ENCODE results near the gene MARVELD1. TPM values are rescaled to one million over a fixed set of nuclear protein-coding genes. Genes with fewer than 3 reads are reported as not detected.
A peak's percentile ranks its signal among the peaks of the same experiment; 100 is the strongest.

Gene MARVELD1
- total and polyA plus RNA-seq, 2 of the 13 experiments (the other 11 are each of a cell fraction or from before 2014, with no cell fraction given): not detected

- TF ChIP-seq ZNF275 (CRISPR knock-in tag; IDR thresholded peaks at IDR 0.05; ENCODE audit: borderline replicate concordance) (no peak), HDAC2 (CRISPR knock-in tag; IDR thresholded peaks at IDR 0.05) (no peak), FOXM1 (CRISPR knock-in tag; IDR thresholded peaks at IDR 0.05) (no peak), CENPT (CRISPR knock-in tag; IDR thresholded peaks at IDR 0.05; ENCODE audit: low read depth) (no peak), FOSL2 (CRISPR knock-in tag; IDR thresholded peaks at IDR 0.05) (0 out of 2 replicates have a peak, but pooled peaks have one; percentile 12), HMG20B (CRISPR knock-in tag; conservative IDR thresholded peaks at IDR 0.05) (no peak), ATAD3A (CRISPR knock-in tag; IDR thresholded peaks at IDR 0.05) (no peak), TEAD3 (CRISPR knock-in tag; optimal IDR thresholded peaks at IDR 0.05; ENCODE audit: borderline replicate concordance) (peak; percentile 26), GLI4 (CRISPR knock-in tag; IDR thresholded peaks at IDR 0.05; ENCODE audit: borderline replicate concordance) (no peak), PITX1 (CRISPR knock-in tag; IDR thresholded peaks at IDR 0.05) (no peak), GLMP (CRISPR knock-in tag; IDR thresholded peaks at IDR 0.05; ENCODE audit: borderline replicate concordance) (no peak), ZNF614 (CRISPR knock-in tag; IDR thresholded peaks at IDR 0.05; ENCODE audit: borderline replicate concordance) (no peak), MAZ (IDR thresholded peaks at IDR 0.05; ENCODE audit: borderline replicate concordance, low read depth, low read length) (no peak), MAZ (CRISPR knock-in tag; IDR thresholded peaks at IDR 0.05; ENCODE audit: low read depth) (no peak), ZNF253 (CRISPR knock-in tag; IDR thresholded peaks at IDR 0.05; ENCODE audit: borderline replicate concordance) (no peak), SIX4 (CRISPR knock-in tag; IDR thresholded peaks at IDR 0.05) (no peak), ZNF569 (CRISPR knock-in tag; IDR thresholded peaks at IDR 0.05; ENCODE audit: borderline replicate concordance) (no peak), PHB2 (IDR thresholded peaks at IDR 0.05; ENCODE audit: partially characterized antibody) (no peak), SOX5 (CRISPR knock-in tag; IDR thresholded peaks at IDR 0.05; ENCODE audit: borderline replicate concordance) (0 out of 2 replicates have a peak, but pooled peaks have one; percentile 21), BHLHE40 (IDR thresholded peaks at IDR 0.05; ENCODE audit: low read length) (no peak), CCDC6 (CRISPR knock-in tag; IDR thresholded peaks at IDR 0.05) (no peak), ZNF883 (CRISPR knock-in tag; IDR thresholded peaks at IDR 0.05; ENCODE audit: not compliant biosample characterization) (no peak), CREB1 (IDR thresholded peaks at IDR 0.05) (no peak), CREB1 (CRISPR knock-in tag; IDR thresholded peaks at IDR 0.05) (no peak), CEBPG (CRISPR knock-in tag; IDR thresholded peaks at IDR 0.05) (peak; percentile 47), AGO2 (optimal IDR thresholded peaks at IDR 0.05; ENCODE audit: low read depth, low read length) (no peak), HOXA7 (CRISPR knock-in tag; IDR thresholded peaks at IDR 0.05) (no peak), KDM2A (CRISPR knock-in tag; IDR thresholded peaks at IDR 0.05; ENCODE audit: borderline replicate concordance, low read depth) (no peak)
Observed at GRCh38 chr10:97718659-97719142, 5.2 kb downstream of the MARVELD1 start (continued).

All from HepG2 (cell line).